NAMALWA (cell line): ENCODE measurements around the gene PARP3.

ENCODE experiments used
- DNase-seq: peaks from one replicate; pipeline ENCODE4 v3.0.0-alpha.2; 2015; ENCODE audit warnings: low spot score

The PARP3 gene

DNA sequence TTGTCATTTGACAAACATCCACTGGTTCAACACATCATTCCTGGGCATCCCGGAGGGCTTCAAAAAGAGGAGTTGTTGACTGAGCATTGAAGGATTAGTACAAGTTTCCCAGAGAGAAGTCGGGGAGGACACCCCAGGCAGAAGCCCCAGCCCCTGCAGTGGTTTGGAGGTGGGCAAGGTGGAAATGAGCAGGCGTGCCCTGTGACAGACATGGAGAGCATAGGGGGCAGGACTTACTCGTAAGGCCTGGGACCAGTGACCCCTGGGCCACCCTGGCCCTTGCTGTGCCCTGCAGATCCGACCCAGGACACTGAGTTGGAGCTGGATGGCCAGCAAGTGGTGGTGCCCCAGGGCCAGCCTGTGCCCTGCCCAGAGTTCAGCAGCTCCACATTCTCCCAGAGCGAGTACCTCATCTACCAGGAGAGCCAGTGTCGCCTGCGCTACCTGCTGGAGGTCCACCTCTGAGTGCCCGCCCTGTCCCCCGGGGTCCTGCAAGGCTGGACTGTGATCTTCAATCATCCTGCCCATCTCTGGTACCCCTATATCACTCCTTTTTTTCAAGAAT lies 5.9 kb downstream of the PARP3 start:
- DNase-seq: no peak

DNA sequence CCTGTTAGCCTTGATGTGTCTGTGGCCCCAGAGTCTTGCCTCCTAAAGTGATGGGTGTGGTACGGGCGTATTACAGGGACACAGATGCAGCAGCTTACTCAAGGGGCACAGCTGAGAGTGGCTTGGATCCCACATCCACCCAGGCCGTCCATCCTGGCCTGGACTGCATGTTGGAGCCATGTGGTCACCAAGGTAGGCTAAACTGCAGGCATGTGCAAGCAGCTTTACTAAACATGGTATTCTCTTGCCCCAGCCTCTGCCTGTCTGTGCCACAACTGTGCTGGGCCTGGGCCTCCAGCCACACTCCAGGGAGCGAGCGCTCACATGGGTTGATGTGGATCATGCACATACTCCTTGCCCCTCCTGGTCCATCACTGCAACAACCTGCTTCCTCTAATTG lies 7.0 kb downstream of the PARP3 start:
- no peak for DNase-seq

DNA sequence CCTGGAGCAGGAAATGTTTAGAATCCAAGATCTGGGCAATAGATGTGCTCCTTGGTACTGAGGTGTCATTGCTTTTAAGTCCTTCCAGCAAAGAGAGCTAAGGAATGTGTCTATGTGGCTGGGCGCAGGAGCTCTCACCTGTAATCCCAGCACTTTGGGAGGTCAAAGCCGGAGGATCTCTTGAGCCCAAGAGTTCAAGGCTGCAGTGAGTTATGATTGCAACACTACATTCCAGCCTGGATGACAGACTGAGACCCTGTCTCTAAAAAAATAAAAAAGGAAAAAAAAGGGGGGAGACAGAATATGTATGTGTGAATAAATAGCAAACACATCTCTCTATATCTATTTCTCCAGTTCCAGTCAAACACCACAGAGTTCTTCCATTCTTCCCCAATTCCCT lies 8.7 kb downstream of the PARP3 start:
- DNase-seq: no peak

DNA sequence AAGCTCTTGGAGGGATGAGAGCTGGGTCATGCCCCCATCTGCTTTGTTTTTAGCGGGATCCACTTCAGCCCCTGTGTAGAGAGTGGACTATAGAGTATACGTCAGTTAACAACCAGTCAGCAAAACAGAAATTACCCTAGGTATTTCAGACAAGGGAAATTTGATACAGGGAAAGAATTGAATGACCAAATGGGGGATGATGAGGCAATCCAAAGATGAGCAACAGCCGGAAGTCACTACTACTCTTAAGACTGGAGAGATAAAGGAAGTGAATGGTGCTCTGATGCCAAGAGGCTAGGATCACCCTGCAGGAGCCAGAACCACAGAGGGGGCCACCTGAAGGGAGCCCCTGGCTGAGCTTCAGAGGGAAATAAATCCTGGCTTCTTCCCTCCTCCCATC lies 11.3 kb downstream of the PARP3 start:
- no peak for DNase-seq

DNA sequence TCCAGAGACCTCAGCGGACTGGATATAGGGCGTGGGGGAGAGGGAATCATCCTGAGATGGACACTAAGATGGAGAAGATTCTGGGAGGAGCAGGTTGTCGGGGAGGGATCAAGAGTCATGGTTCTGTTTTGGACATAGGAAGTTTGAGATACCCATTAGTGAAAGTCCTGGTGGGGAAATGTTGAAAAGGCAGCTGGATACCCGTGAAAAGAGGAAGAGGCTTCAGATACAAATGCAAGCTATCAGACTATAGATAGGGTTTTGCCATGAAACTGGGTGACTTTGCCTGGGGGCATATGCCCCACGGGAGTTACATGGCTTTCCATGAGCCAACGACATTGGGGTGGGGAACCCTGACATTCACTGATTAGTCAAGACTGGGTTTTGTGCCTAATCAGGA lies 11.9 kb downstream of the PARP3 start:
- no peak for DNase-seq

DNA sequence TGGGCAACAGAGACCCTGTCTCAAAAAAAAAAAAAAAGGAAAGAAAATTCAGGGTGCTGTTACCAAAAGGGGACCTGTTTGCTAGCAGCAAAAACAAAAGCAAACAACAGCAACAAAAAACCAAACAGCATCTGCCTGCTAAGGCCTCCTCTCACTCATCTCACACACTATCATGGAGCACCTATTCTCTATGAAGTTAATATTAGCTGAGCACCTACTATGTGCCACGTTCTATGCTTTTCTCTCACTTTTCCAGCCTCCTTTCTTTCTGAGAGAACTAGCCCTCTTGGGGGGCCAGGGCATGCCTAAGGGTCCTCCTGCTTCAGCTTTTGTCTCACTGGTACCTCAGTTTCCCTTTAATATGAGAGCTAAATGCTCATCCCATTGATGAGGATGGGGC lies 12.6 kb downstream of the PARP3 start:
- DNase-seq: no peak

DNA sequence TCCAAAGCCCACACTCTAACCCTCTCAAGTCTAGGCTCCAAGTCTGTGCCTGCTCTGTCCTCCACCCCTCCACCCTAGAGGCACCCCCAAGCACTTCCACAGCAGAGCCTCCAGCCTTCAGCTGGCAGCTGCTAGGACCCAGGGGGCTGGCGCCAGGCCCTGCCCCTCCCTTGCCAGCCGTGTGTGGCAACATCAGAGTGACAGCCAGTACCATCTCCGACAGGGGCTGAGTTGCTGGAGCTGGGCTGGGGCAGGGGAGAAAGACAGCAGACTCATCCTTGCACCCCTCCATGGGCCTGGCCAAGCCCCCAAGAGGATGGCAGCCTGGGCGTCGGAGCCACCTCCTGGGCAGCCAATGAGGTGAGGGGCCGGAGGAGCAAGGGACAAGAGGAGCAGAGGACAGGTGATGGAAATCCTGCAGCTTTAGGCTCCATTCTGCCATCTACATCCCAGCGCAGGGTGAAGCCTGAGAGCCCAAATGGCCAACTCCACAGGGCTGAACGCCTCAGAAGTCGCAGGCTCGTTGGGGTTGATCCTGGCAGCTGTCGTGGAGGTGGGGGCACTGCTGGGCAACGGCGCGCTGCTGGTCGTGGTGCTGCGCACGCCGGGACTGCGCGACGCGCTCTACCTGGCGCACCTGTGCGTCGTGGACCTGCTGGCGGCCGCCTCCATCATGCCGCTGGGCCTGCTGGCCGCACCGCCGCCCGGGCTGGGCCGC lies 13.2 kb downstream of the PARP3 start, which contains the start of gene GPR62:
Gene GPR62 (plus strand): TSS at position 207 of the 718 bp plus-strand sequence. CDS start 272 bp downstream, at position 479.
- DNase-seq: no peak

DNA sequence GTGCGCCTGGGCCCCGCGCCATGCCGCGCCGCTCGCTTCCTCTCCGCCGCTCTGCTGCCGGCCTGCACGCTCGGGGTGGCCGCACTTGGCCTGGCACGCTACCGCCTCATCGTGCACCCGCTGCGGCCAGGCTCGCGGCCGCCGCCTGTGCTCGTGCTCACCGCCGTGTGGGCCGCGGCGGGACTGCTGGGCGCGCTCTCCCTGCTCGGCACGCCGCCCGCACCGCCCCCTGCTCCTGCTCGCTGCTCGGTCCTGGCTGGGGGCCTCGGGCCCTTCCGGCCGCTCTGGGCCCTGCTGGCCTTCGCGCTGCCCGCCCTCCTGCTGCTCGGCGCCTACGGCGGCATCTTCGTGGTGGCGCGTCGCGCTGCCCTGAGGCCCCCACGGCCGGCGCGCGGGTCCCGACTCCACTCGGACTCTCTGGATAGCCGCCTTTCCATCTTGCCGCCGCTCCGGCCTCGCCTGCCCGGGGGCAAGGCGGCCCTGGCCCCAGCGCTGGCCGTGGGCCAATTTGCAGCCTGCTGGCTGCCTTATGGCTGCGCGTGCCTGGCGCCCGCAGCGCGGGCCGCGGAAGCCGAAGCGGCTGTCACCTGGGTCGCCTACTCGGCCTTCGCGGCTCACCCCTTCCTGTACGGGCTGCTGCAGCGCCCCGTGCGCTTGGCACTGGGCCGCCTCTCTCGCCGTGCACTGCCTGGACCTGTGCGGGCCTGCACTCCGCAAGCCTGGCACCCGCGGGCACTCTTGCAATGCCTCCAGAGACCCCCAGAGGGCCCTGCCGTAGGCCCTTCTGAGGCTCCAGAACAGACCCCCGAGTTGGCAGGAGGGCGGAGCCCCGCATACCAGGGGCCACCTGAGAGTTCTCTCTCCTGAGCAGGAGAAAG lies 14.0 kb downstream of the PARP3 start:
- no peak for DNase-seq

DNA sequence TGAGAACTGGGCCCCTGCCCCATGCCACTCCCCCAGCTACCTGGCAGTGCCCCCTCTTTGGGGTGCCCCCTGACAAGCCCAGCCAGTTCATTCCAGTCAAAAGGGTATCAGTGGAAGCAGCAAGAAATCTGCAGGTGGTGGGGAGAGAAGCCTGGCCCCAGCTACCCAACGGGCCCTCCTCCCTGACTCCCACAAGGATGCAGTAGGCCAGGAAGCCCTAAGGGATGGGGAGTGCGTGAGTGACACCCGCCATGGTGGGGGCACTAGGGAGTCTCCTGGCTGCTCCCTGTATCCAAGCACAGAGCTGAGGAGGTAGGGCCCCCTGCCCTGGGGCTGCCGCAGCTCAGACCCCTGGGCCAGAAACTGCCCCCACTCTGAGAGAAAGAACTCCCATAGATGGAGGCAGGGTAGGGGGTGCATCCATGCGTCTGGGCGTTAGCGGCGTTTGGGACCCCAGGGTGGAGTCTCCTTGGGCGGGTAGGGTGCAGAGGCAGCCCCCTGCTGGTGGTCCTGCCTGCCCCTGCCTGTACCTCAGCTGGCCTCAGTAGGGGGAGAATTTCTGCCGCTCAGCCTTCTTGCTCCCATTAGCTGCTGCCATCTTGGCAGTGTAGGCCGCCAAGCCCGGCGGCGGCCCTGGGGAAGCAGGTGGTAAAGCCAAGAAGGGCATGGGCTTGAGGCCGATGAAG lies 15.5 kb downstream of the PARP3 start:
- no peak for DNase-seq

DNA sequence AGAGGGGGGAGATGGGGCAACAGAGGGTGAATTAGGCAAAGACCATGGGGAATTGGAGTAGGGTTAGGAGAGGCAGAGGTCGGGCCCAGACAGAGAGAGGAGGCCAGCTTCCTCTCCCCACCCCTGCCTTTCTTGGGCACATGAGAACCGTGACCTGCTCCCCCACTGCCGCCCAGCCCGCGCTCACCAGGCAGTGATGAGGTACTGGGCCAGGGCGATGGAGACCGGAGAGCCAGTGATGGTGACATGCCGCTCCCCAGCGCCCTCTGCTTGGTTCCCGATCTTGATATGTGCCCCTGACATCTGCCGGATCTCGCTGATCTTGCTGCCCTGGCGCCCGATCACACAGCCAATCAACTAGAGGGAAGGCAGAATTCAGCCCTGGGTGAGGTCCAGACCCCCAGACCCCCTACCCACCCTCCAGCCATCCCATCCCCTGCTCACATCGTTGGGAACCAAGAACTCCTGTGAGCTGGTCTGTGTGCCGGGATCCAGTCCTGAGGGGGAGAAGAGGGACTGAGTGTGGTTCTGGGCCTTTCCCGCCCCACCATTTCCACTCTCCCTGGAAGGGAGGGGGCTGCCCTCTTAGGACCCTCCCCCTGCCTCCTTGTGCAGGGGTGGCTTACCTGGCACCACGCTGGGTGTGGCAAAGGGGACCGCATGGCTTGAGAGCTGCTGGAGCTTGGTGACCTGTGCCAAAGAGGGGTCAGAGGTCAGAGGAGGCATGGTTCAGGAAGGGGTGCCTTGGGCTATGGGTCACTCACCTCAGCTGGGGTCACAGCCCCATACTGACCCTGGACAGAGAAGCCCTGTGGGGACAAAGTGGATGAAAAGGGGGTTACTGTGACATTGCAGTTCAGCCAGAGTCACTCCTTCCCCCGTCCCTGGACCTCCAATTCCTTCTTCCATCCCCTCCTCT lies 16.7 kb downstream of the PARP3 start:
- DNase-seq: no peak

DNA sequence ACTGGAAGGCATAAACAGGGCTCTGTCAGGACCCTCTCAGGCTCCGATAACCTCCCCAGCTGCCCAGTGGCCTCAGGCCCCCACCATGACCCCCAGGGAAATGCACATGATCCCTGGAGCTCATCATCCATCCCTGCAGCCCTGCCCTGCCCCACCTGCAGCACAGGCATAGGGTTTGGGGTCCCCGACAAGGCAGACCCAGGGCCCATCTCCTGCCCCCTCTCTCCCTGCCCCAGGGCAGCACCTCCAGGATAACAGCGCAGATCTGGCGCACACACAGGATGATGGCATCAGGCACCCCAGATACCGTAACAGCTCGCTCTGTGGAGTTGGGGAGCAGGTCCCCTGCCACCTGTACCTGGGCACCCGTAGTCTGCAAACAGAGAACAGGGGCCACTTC lies 17.5 kb downstream of the PARP3 start:
- no peak for DNase-seq

DNA sequence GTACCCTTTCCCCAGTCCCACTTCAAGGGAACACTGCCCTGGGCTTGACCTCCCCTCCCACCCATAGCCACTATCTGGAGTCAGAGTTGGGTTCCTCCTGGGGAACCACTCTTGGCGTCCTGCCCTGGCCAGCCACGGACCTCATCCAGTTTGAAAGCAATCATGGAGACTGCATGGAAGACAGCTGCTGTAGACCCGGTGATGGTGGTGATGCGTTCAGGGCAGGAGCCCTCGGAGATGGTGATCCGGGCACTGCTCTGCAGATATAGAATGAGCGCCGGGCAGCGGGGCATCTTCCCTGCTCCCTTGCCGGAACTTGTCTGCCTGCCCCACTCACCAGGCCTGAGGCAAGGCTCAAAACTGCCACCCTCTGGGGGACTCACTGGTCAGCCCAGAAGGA lies 18.2 kb downstream of the PARP3 start:
- DNase-seq: no peak

DNA sequence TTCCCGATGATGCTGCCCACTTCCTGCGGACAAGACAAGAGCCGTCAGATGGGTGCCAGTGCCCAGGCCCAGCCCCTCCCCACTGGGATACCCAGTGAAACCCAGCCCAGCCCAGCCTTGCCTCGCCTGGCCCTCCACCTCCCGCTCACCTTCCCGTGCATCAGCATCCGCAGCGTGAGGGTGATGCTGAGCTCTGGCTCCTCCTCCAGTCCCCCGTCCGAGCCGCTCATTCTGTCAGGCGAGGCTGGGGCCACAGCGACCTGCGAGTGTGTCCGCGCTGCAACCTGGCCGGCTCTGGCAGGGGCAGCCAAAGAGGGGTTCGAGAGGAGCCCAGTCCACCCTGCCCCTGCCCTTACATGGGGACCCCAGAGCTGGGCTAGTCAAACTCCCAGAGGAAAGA lies 18.8 kb downstream of the PARP3 start:
- no peak for DNase-seq

DNA sequence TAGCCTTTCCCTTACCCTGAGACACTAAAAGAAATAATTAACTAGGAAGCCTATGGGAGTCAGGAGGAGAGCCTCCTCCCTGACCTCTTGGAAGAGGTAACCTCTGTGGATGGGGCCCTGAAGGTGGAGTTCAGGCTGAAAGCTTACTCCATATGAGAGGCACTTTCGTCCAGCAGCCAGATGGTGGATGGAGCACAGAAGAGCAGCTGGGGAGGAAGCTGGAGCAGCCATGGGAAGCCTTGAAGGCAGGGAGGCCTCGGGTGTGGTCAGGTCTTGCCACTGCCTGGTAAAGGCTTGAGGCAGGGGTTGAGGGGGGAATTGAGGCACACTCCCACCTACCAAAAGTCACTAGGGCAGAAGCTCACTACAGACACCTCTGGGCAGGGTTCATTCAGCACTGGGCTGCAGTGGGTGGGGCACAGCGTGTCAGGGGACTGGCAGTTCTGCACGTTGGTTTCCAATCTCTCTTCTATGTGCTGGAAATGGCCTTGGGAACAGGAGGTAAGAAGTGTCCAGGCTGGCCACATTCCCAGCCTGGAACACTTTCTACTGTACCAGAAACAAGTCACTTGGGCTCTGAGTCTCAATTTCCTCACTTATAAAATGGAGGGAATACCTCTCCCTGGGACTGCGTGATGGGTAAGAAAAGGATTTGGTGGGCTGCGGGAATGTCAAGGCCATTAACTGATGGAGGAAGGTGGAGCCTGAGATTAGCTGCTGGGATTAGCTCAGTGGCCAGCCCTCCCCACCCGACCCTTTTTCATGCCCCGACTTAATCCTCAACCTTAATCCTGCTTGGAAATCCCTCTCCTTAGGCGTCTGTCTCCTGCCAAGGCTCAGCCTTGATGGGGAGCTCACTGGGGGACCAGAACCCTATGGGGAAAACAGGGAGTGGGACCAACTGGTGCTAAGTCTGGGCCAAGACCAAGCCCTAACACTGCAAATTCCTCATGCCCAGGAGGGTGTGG lies 19.7 kb downstream of the PARP3 start:
- no peak for DNase-seq

DNA sequence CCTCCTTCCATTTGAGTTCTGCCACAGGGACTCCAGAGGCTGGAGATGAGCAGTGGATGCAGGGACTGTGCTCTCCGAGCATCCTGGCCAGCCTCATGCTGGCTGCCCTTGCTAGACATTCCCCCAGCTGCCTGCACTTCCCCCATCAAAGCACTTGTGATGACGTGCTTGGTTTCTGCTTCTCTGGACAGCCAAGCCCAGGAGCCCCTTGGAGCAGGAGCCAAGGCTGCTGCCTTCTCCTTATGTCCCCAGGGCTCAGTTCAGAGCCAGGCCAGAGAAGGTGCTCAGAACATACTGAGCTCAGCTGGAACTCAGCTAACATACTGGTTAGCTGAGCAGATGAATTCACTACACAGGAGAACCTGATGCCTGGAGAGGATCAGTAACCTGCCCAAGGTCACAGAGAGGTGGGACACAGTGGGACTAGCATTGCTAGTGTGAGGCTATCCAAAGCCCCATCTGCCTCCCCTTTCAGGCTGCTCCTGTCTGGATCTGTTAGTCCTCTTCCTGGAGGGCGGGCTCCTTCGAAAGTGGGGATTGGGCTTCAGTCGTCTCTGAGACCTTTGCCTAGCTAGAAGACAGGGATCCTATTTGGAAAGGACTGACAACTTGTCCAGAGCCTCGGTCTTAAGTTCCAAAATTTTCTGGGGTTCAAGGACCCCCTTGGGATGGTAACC lies 20.8 kb downstream of the PARP3 start:
- DNase-seq: no peak

DNA sequence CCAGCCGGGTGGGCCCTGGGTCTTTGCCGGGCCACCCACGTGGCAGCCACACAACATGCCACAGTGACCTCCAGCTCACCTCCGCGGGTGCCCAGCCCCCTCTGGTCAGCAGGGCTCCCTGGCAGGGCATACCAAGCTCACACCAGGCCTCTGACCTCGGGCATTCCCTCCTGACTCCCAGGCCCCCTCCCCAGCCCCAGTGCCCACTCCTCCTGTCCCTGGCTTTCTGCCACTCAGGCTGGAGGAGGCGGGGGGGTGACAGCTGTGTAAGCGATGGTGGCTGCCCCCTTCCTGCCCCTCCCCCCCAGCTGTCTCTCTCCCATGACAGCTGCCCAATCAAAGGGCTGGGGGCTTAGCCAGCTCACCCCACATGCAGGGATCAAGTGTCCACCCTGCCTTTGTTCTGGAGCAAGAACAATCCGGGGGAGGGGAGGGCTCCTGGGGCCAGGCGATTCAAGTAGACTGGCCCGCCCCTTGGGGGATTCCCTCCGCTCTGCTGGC lies 21.8 kb downstream of the PARP3 start:
- no peak for DNase-seq

DNA sequence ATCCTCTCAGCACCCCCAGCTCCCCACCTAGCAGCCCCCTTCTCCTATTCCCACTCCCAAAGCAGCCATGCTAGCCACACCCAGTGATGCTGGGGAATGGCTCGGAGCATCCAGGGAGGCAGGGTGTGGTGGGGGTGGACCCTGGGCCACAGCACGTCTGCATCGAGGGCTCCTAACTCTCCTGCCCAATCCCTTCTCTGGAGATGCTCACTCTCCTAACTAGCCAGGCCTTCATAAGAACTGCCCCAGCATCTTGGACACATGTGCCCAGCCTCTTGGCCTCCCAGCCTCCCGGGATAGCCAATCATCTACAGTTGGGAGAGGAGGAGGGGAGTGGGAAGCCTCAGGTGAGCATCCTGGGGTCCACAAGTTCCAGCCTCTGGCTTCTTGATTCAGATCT lies 22.4 kb downstream of the PARP3 start:
- DNase-seq: no peak

DNA sequence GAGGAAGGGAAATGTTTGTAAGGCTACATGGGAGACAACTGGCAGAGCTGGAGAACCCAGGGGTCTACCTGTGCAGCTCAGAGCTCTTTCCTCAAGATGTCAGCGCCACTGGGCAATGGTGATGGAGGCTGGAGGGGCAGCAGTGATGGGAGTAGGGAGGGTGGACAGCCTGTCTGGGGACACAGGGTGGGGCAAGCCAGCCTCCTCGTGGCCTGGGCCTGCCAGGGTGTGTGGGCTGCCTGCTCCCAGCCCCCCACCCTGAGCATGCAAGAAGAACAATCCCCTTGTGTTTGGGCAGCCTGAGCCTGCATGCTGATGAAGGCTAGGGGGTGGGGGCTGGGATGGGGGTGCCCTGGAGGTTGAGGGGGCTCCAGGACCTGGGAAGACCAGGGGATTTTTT lies 23.9 kb downstream of the PARP3 start:
- DNase-seq: no peak

DNA sequence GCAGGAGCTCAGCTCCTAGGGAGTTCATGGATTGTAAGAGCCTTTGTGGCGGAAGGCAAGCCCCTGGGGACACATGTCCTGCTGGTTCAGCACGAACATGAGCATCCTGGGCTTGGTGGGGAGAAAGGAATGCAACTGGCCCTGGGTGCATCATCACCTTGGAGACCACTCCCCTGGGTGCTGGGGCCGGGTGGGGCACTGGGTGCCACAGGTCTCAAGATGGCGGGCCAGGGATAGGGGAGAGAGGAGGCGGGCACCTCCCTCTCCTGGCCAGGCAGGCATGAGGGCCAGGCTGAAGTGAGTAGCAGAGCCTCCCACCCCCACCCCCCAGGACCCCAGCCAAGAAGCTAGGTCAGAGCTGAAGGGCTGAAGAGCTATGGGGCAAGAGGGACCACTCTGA lies 24.3 kb downstream of the PARP3 start:
- DNase-seq: no peak
